Right cardiac atrium (tissue), 5 donors: ENCODE results near the gene GNAQ. TPM values are rescaled to one million over a fixed set of nuclear protein-coding genes. Genes with fewer than 3 reads are reported as not detected.

Experiments used
- ATAC-seq, 2 donors: fragments of 200-7000 bp; cut with Tn5 transposase; one replicate each; pipeline versions ENCODE4 v1.8.0 to v1.9.1; 2020; ENCODE audit warnings: moderate library complexity in 2 of 2, mild to moderate bottlenecking in 1 of 2
- DNase-seq, 3 donors: peaks; one replicate each; pipeline ENCODE4 v3.0.0-alpha.2; 2020
- H3K27ac ChIP-seq: one replicate; pipeline ENCODE4 v1.5.1; 2013; ENCODE audit warnings: mild to moderate bottlenecking, low read length, control low read depth, moderate library complexity
- H3K27me3 ChIP-seq: one replicate; pipeline ENCODE4 v1.6.1; 2013; ENCODE audit not compliant: control insufficient read depth, insufficient read depth
- H3K4me1 ChIP-seq: one replicate; pipeline ENCODE4 v1.6.1; 2013; ENCODE audit warnings: low read length; ENCODE audit not compliant: control insufficient read depth, insufficient read depth
- H3K4me3 ChIP-seq: one replicate; pipeline ENCODE4 v1.5.1; 2013; ENCODE audit warnings: low read length, control low read depth
- H3K9me3 ChIP-seq: one replicate; pipeline ENCODE4 v1.6.1; 2013; ENCODE audit warnings: low read length; ENCODE audit not compliant: control insufficient read depth
- WGBS: extraction: QIAGEN DNeasy Blood & Tissue Kit; methylation state at CpG from one replicate; pipeline ENCODE4 v1.1.7; 2013; 5-methylcytosine and 5-hydroxymethylcytosine counted together
- intact Hi-C, 4 donors: fragments of 100-400 bp; cut with DNase I; formaldehyde crosslinking; loops; one replicate each; pipeline versions ENCODE4 v1.11.0 to v1.14.0; 2022 to 2023
- polyA plus RNA-seq: library from polyadenylated mRNA; stranded (reverse); fragments of 200-250 nt; gene quantifications from one replicate; pipeline ENCODE4 v1.2.3, GENCODE V29; 2013
- total RNA-seq, 4 donors: library from RNA; stranded (reverse); fragmentation: NEBNext Ultra II Directional; extraction: Animal tissue kit (Norgen Biotek cat#: 25700); gene quantifications; one replicate each; pipeline ENCODE4 v1.2.1, GENCODE V29; 2021
- donor health status: healthy with polysubstance abuse.
- donor health status: DM: no; HTN: yes; CAD: no.
- donor health status: DM: no; HTN: no; CAD: no.
- donor health status: DM: no; HTN: yes; CAD: no; lungs with severe emphysema.
- donor health status: DM: yes; HTN: yes; CAD: no.

GNAQ gene
- total and polyA plus RNA-seq, 5 donors = 6.0 to 18.1 (median 16.4) TPM

DNA sequence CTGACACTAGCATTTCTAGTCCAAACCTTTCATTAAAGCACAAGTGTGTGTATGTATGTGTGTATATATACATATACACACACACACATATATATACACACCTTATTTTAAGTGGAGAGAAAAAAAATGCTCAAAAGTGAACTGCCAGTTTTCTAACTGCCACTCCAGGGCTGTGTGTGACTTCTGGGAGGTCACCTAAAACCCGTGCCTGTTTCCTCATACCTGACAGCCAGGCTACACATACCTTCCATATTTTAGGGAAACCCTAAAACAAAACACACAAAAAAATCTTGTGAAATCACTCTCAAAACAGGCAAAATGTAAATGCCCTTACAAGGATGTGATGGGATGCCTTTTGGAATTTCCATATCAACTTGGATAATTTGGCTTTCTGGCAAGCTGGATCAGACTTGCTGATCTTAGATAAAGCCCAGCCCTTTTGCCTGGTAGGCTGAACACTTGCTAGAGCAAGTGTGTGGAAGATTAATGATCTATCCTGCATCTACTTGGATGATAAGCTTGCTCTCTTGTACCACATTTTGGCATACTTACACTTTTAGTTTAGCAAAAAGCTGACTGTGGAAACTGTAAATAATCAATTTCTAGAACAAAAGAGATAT is 127.8 kb downstream of the GNAQ start:
- intact Hi-C loops = no loop called here
- ATAC-seq (no peak), DNase-seq (no peak)
- H3K9me3 ChIP-seq = no peaks in the 10 kb centered on the region
- no peak overlapping the region for H3K27ac ChIP-seq
- H3K27me3 ChIP-seq = no peaks in the 10 kb centered on the region
- WGBS = 70% methylated on average over 1 of the region's 1 CpG
- H3K4me1 ChIP-seq = peaks cover 4% of the 10 kb centered on the region
- H3K4me3 ChIP-seq = no peak overlapping the region

DNA sequence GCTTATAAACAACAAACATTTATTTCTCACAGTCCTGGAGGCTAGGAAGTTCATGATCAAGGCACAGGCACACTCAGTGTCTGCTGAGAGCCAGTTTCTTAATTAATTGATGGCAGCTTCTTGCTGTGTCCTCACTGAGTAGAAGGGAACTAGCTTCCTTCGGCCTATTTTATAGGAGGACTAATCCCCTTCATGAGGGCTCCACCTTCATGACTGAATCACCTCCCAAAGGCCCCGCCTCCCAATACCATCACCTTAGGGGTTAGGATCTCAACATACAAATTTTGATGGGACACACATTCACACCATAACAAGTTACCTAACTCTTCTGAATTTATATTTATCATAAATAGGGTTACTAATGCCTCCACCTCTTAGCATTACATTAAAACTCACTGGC is 129.8 kb downstream of the GNAQ start:
- H3K27ac ChIP-seq = no peak overlapping the region
- H3K9me3 ChIP-seq = no peaks in the 10 kb centered on the region
- H3K27me3 ChIP-seq = no peaks in the 10 kb centered on the region
- intact Hi-C loops = no loop called here
- H3K4me1 ChIP-seq = peaks cover 2% of the 10 kb centered on the region
- WGBS = 95% methylated on average over 2 of the region's 2 CpGs
- H3K4me3 ChIP-seq = no peak overlapping the region
- DNase-seq = no peak
- no peak for ATAC-seq

DNA sequence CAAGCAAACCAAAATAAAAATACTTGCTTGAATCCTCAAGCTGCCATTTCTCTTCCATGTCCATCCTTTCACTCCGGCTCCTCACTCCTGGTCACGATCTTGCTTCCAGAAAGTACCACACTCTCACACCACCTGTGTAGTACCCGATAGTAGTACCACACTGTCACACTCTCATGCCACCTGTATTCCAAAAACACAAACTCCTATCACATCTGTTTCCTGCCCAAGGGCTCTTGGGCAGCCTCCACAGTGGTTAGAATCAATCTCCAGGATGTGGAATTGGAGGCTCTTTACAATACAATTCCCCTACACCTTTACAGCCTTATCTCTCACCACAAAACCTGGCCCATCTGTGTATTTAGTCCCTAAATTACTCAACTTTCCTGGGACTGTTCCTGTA is 130.6 kb downstream of the GNAQ start:
- Histone ChIP-seq H3K27ac (no peak overlapping the region), H3K4me3 (no peak overlapping the region), H3K9me3 (no peaks in the 10 kb centered on the region), H3K4me1 (peaks cover 2% of the 10 kb centered on the region), H3K27me3 (no peaks in the 10 kb centered on the region)
- WGBS = 94% methylated on average over 3 of the region's 3 CpGs
- intact Hi-C loops = no loop called here
- ATAC-seq (no peak), DNase-seq (no peak)

DNA sequence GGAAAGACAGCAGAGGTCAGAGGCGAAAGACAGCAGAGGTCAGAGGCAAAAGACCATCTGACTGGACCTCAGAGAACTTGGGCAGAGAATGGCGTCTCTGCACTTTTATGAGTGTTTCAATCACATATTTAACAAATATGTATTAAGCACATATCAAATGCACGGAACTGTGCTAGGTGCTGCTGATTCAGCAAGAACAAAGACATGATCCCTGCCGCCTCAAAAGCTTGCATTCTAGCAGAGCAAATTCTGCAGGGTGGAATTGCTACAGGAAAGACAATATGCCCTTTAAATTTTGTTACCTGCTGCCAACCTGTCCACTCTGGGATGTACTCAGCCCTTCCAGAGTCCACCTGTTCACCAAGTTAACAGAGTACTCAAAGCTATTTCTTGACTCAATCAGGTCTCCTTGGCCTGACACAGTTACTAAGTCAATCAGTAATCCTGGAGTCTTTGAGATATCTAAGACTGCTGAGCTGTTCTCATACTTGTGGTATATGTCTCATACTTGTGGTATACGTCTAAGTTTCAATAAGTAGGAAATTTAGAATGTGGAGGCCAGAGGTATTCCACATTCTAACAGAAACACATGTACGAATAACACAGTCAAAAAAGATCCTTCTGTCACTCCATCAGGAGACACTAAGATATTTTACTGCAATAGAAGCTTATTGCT is 131.8 kb downstream of the GNAQ start:
- 94% methylated on average over 6 of the region's 6 CpGs for WGBS
- no peak for ATAC-seq

DNA sequence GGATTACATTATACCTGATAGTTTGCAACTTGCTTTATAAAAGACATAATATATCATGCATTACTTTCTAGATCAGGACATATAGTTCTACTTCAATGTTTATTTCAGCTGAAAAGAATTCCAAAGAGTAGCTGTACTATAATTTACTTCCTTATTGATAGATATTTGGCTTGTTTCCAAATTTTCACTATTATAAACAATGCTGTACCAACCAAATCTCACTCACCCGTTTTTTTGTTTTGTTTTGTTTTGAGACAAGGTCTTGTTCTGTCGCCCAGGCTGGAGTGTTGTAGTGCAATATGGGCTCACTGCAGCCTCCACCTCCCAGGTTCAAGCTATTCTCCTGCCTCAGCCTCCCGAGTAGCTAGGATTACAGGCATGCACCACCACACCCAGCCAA is 132.7 kb downstream of the GNAQ start:
- H3K27me3 ChIP-seq = no peaks in the 10 kb centered on the region
- no peak for ATAC-seq

More for the DNA sequence above, 131.8 kb downstream of the GNAQ start:
- H3K27me3 ChIP-seq = no peaks in the 10 kb centered on the region
- peaks cover 2% of the 10 kb centered on the region for H3K4me1 ChIP-seq
- H3K4me3 ChIP-seq = no peak overlapping the region
- no peak for DNase-seq
- intact Hi-C loops = no loop called here
- H3K27ac ChIP-seq = no peak overlapping the region
- no peaks in the 10 kb centered on the region for H3K9me3 ChIP-seq

DNA sequence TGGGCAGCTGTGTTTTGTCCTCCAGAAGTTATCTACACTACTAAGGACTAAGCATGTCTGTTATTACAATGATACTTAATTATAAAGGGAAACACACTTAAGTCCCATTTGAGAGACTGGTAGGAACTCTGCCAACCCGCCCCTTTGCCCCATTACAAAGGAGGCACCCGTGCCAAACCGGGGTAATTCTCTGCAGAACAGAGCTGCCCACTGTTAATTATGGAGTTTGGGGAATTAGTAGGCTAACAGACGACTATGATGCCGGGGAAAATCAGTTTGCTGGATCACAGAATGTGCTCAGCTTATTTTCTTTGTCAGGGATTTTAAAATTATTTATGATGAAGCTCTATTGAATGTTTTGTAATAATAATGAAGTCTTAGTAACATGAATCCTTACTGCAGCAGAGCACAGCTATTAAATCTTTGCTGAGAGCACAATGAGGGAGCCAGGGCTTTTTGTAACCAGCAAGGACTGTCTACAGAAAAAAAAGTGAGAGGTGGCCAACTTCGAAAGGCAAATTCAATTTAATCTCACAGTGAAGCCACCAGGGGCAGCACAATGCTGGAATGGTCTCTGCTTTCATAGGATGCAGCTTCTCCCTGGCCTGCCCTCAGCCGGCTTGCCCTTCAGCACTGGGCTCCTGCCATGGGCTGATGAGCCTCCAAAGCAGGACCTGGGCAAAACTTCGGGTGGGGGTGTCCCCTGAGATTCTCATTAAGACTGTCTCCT is 134.5 kb downstream of the GNAQ start:
- 47% methylated on average over 8 of the region's 8 CpGs for WGBS
- Histone ChIP-seq H3K27ac (no peak overlapping the region), H3K9me3 (no peaks in the 10 kb centered on the region), H3K27me3 (no peaks in the 10 kb centered on the region), H3K4me1 (no peaks in the 10 kb centered on the region), H3K4me3 (no peak overlapping the region)
- ATAC-seq (peak in 1 of 2 donors; percentile 31), DNase-seq (peak; percentile 17 to 60 (median 25))
- intact Hi-C loops = no loop called here

More for the DNA sequence above, 132.7 kb downstream of the GNAQ start:
- no peaks in the 10 kb centered on the region for H3K9me3 ChIP-seq
- no peak for DNase-seq
- intact Hi-C loops = no loop called here
- H3K27ac ChIP-seq = no peak overlapping the region
- 54% methylated on average over 3 of the region's 3 CpGs for WGBS
- H3K4me3 ChIP-seq = no peak overlapping the region
- peaks cover 2% of the 10 kb centered on the region for H3K4me1 ChIP-seq

DNA sequence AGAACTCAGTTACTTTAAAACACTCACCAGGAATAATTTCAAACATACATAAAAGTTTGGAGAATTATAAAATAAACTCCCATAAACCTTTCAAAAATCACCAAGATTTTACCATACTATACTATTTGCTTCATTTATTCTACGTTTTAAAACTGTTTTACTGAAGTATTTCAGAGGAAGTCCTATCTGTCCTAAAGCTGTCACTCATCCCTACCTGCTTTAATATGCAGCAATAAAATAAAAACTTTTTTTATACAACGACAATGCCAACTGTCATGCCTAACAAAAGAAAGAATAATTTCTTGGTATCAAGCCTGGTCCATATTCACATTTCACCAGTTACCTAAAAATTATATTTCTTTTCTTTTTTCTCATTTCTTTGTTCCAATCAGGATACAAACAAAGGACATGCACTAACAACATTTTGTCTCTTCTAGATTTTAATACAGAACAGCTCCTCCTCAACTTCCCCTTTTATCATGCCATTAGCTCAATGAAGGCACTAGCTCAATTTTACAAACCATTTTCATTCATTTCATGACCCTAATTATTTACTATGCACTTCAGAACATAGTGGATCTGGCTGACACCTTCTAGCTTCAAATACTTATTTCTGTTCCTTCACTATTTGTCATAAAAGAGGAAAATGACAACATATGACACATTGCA is 135.2 kb downstream of the GNAQ start:
- 78% methylated on average over 2 of the region's 2 CpGs for WGBS
- DNase-seq = no peak
- ATAC-seq = no peak

DNA sequence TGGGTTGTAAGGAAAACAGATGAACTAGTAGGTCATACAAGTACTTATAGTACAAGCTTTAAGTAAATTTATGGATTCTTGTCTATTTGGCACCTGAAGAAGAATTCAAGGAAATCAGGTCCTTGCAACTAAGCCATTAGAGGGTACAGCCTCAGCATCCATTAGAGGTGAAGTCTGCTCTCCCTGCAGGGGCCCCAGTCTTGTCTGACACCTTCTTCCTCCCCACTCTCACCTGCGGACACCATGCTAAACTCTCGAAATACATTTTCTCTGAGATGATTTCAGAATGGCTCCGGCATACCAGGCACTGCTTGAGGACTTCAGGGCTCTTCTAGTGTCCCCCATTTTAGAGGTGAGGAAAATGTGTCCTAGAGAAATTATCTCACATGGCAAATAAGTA is 137.9 kb downstream of the GNAQ start:
- no peak for ATAC-seq
- no peaks in the 10 kb centered on the region for H3K27me3 ChIP-seq
- no peaks in the 10 kb centered on the region for H3K9me3 ChIP-seq
- intact Hi-C loops = no loop called here
- no peak overlapping the region for H3K4me3 ChIP-seq
- no peak for DNase-seq
- WGBS = 94% methylated on average over 3 of the region's 3 CpGs
- H3K4me1 ChIP-seq = no peaks in the 10 kb centered on the region
- H3K27ac ChIP-seq = no peak overlapping the region

More for the DNA sequence above, 135.2 kb downstream of the GNAQ start:
- Histone ChIP-seq H3K4me1 (no peaks in the 10 kb centered on the region), H3K27me3 (no peaks in the 10 kb centered on the region), H3K9me3 (no peaks in the 10 kb centered on the region), H3K4me3 (no peak overlapping the region), H3K27ac (no peak overlapping the region)
- intact Hi-C loops = no loop called here

DNA sequence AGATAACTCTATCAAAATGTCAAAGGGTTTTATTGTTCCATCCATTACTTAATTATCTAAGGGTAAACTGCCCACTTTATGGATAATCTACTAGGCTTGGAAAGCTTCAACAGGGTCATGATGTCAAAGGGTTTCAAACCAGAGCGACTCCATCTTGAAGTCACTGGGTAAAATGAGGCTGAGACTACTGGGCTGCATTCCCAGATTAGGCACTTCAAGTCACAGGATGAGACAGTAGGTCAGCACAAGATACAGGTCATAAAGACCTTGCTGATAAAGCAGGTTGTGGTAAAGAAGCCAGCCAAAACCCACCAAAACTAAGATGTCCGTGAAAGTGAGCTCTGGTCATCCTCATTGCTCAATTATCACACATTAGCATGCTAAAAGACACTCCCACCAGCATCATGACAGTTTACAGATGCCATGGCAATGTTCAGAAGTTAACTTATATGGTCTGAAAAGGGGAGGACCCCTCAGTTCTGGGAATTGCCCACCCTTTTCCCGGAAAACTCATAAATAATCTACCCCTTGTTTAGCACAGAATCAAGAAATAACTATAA is 138.6 kb downstream of the GNAQ start:
- whole genome bisulfite sequencing = 93% methylated on average over 3 of the region's 3 CpGs
- H3K27me3 ChIP-seq = no peaks in the 10 kb centered on the region
- no peaks in the 10 kb centered on the region for H3K4me1 ChIP-seq
- H3K9me3 ChIP-seq = no peaks in the 10 kb centered on the region
- no peak overlapping the region for H3K27ac ChIP-seq
- intact Hi-C loops = no loop called here
- ATAC-seq (no peak), DNase-seq (no peak)
- H3K4me3 ChIP-seq = no peak overlapping the region

DNA sequence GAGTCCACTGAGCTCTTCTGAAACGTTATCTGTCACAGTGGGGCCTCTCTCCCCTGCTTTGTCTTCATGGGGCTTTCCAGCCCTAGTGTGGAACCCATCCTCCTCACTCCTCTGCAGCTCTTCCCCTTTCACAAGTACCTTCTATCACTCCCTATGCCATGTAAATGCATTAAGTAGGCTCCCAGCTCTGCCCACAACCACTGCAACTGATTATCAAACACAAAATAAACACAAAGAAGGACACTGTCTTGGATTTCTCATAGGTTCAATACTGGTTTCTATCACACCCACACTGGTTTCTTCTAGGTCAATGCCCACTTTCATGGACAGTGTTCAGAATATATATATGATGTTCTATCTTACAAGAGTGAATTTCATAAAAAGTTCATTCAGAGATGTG is 139.4 kb downstream of the GNAQ start:
- DNase-seq (no peak), ATAC-seq (no peak)
- intact Hi-C loops = no loop called here
- H3K4me1 ChIP-seq = no peaks in the 10 kb centered on the region
- no peaks in the 10 kb centered on the region for H3K27me3 ChIP-seq
- no peak overlapping the region for H3K4me3 ChIP-seq
- 52% methylated on average over 1 of the region's 1 CpG for WGBS
- H3K27ac ChIP-seq = no peak overlapping the region
- H3K9me3 ChIP-seq = no peaks in the 10 kb centered on the region
